Measurements from ENCODE around the gene UBE2J2.

Gene UBE2J2

GRCh38 chr1:1218524-1219200, 55.0 kb downstream of the UBE2J2 start:
- TF ChIP-seq CTCF (IDR thresholded peaks at IDR 0.05) (no peak), ZFX (IDR thresholded peaks at IDR 0.05; ENCODE audit: borderline replicate concordance) (no peak)
- no peak overlapping the region for H3K27ac ChIP-seq

GRCh38 chr1:1217621-1218523, 55.8 kb downstream of the UBE2J2 start:
- no peak overlapping the region for H3K27ac ChIP-seq
- no peak for TF ChIP-seq CTCF (IDR thresholded peaks at IDR 0.05)
- no peak for TF ChIP-seq ZFX (IDR thresholded peaks at IDR 0.05; ENCODE audit: borderline replicate concordance)

- no peak overlapping the region for H3K27ac ChIP-seq
- TF ChIP-seq CTCF (IDR thresholded peaks at IDR 0.05) (no peak), ZFX (IDR thresholded peaks at IDR 0.05; ENCODE audit: borderline replicate concordance) (no peak)
Measured at GRCh38 chr1:1216770-1217620, 56.7 kb downstream of the UBE2J2 start.

GRCh38 chr1:1215881-1216605, 57.6 kb downstream of the UBE2J2 start:
- H3K27ac ChIP-seq, result no peak overlapping the region
- TF ChIP-seq CTCF (IDR thresholded peaks at IDR 0.05) (no peak), ZFX (IDR thresholded peaks at IDR 0.05; ENCODE audit: borderline replicate concordance) (no peak)

GRCh38 chr1:1215080-1215676, 58.5 kb downstream of the UBE2J2 start:
- H3K27ac ChIP-seq, result no peak overlapping the region
- TF ChIP-seq ZFX (IDR thresholded peaks at IDR 0.05; ENCODE audit: borderline replicate concordance) (no peak), CTCF (IDR thresholded peaks at IDR 0.05) (no peak)
